Measurements from ENCODE around the gene STON2.

DNA sequence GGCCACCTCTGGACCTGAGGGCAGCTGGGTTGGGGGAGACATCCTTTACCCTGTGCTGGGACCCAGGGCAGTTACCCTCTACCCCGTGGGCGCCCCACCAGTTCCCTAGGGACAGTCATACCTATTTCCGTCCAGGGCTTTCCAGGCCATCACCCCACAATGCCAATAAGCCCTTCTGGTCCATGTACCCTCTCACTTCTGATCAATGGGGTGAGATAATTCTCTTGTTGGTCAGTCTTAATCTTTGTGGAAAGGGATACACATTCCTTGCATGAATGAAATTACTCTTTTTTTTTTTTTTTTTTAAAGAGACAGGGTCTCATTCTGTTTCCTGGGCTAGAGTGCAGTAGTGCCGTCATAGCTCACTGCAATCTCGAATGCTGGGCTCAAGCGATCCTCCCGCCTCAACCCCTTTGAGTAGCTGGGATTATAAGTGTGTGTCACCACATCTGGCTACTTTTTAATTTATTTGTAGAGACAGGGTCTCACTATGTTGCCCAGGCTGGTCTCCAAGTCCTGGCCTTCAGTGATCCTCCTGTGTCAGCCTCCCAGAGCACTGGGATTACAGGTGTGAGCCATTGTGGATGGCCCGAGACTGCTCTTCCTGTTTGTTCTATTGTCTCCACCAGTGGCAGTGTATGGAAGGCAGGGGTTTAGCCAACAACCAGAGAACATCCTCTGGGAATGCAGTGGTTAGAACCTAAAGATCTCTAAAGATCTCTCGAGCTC lies 46.3 kb upstream of the STON2 start:
- TF ChIP-seq SMC3 (IDR thresholded peaks at IDR 0.05) (no peak), MAZ (IDR thresholded peaks at IDR 0.05; ENCODE audit: borderline replicate concordance, low read depth, low read length) (no peak), CTCF (IDR thresholded peaks at IDR 0.05) (no peak), JUN (IDR thresholded peaks at IDR 0.05) (no peak), POLR2A (IDR thresholded peaks at IDR 0.05; ENCODE audit: low read length) (no peak), CEBPB (IDR thresholded peaks at IDR 0.05) (no peak), RNF2 (IDR thresholded peaks at IDR 0.05; ENCODE audit: borderline replicate concordance, low read depth) (no peak), RARB (CRISPR knock-in tag; IDR thresholded peaks at IDR 0.05) (no peak), ESRRA (IDR thresholded peaks at IDR 0.05; ENCODE audit: borderline replicate concordance, low read length) (no peak), MAX (IDR thresholded peaks at IDR 0.05) (no peak), ZSCAN20 (CRISPR knock-in tag; IDR thresholded peaks at IDR 0.05) (no peak), RAD21 (conservative IDR thresholded peaks at IDR 0.05 in 1 of 2, IDR thresholded peaks at IDR 0.05 in 1 of 2) (no peak), FOSL2 (IDR thresholded peaks at IDR 0.05) (no peak), FOSL2 (CRISPR knock-in tag; IDR thresholded peaks at IDR 0.05) (no peak)
- TF ChIP-seq, protein P1, sequence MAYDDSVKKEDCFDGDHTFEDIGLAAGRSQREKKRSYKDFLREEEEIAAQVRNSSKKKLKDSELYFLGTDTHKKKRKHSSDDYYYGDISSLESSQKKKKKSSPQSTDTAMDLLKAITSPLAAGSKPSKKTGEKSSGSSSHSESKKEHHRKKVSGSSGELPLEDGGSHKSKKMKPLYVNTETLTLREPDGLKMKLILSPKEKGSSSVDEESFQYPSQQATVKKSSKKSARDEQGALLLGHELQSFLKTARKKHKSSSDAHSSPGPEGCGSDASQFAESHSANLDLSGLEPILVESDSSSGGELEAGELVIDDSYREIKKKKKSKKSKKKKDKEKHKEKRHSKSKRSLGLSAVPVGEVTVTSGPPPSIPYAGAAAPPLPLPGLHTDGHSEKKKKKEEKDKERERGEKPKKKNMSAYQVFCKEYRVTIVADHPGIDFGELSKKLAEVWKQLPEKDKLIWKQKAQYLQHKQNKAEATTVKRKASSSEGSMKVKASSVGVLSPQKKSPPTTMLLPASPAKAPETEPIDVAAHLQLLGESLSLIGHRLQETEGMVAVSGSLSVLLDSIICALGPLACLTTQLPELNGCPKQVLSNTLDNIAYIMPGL (CRISPR knock-in tag; IDR thresholded peaks at IDR 0.05; ENCODE audit: borderline replicate concordance): no peak

Measured in A549 (cell line).